T-helper 1 cell (primary cell): ENCODE data around the gene HINT3.

Experiments
- DNase-seq, 5 donors: peaks; one replicate each; pipeline ENCODE4 v3.0.0-alpha.2; 2012 to 2020

HINT3 gene

DNA sequence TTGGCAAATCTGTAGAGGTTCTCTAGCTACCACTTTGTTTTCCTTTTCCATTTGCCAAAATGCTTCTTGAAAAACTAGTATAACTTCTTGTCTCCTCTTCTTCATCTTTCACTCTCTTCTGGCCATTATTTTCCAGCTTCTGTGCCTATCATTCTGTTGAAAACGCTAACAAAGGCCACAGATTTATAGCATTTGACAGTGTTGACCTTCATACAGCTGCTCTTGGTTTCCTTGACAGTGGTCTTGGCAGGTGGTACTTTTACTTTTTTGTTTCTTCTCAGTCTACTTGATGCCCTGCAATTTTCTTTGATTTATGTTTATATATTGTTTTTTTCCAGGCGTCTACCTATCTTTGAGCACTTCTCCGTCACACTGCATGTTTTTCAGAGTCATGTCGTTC, 53.5 kb downstream of the HINT3 start:
- DNase-seq, result no peak

GRCh38 chr6:126015863-126016262, 59.3 kb downstream of the HINT3 start:
- no peak for DNase-seq

GRCh38 chr6:126016591-126016990, 60.0 kb downstream of the HINT3 start:
- DNase-seq, result no peak

DNA sequence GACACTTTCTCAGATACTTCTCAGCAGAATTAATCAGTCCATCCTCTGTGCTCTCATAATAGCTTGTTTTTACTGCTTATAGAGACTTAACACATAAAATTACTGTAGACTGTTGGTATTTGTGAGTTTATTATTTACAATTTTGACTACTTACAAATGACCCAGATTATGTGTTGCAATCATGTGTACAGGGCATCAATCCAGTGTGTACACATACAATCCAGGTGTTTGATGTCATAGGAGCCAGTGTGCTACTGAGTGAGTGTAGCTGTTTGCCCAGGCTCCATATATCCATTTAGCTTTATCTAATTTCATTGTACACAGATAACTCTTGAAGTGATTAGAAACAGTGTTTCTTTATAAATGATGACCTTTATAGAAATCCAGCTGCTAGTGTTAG, 61.1 kb downstream of the HINT3 start:
- no peak for DNase-seq

- DNase-seq, result no peak
Observed at GRCh38 chr6:126020305-126021050, 63.9 kb downstream of the HINT3 start.

DNA sequence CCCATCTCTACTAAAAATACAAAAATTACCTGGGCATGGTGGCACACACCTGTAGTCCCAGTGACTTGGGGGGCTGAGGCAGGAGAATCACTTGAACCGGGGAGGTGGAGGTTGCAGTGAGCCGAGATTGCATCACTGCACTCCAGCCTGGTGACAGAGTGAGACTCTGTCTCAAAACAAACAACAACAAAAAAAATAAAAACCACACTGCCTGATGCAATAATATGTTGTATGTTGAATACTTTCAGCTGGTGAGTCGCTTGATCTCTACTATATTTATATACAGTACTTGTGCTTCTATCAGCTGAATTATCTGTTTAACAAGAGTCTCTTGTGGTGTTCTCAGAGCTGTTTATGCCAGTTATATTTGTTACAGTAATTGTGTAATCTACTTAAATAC, 66.9 kb downstream of the HINT3 start:
- peak in 1 of 5 donors; percentile 23 for DNase-seq

DNA sequence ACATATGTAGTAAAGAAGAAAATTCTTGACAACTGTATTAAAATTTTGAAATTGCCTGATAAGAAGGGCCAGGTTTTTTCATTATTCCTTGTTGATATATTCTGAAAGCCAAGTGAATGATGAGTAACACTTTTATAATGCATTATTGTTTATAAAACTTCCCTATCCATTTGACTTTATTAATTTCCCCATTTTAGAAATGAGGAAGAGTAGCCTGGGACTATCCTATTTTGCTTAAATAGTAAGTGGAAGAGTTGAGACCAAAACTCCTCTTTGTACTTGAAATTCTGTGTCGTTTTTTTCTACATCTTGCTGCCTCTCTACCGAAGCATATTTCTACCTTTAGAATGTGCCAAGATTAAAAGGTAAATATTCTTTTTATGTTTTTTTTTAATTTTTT, 69.4 kb downstream of the HINT3 start:
- DNase-seq, result no peak

GRCh38 chr6:126027601-126028000, 71.0 kb downstream of the HINT3 start:
- no peak for DNase-seq
